Cerebellar nuclear complex (tissue), 1 donor: Measurements from ENCODE around the gene MMRN2.
"Not testable (repeated sequence)": the region's sequence is repeated elsewhere in the genome, so short reads cannot be mapped to it uniquely, and the experiment has no call there.

Experiments used
- DNase-seq, 2 experiments: peaks; one replicate each; lab custom pipeline; 2025; lab: John Stamatoyannopoulos, UW

MMRN2 gene

GRCh38 chr10:86956195-86956847, 1.1 kb downstream of the MMRN2 start:
- DNase-seq = no peak

- DNase-seq = no peak
Observed at GRCh38 chr10:86955501-86956194, 1.8 kb downstream of the MMRN2 start.

DNA sequence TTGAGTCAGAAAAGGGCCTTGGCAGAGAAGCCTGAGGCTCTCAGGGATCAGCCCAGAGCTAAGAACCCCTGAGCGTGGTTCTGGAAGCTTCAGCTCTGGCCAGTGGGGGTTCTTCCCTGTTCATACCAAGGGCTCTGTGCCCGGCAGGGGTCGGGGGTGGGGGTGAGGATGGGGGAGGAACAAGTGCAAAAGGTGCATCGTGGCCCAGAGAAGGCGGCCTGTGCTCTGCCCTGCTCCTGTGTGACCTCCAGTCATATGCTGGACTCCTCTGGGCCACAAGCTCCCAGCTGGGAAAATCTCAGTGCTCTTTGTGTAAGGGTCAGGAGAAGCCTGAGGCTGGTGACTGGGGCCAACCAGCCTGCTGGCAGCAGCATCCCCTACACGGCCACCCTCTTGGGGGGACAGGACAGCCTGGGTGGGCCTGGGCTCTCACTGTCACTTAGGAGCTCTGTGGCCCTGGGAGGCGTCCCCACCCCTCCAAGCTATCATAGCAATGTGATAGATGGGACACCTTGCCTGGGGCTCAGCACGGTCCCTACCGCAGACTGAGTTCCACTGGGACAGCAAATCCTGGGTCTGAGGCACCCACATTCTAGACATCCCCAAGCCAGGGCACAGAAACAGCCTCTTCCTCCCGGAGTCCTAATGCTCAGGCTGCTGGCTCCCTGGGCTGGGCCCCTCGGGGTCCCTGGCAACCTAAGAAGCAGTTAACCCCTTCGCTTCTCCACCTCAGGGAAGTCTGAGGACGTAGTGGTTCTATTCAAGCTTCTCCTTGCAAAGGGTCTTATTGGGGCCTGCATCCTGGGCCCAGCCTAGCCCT, 2.5 kb downstream of the MMRN2 start:
- no peak for DNase-seq

GRCh38 chr10:86953747-86954680, 3.4 kb downstream of the MMRN2 start:
- DNase-seq = no peak

DNA sequence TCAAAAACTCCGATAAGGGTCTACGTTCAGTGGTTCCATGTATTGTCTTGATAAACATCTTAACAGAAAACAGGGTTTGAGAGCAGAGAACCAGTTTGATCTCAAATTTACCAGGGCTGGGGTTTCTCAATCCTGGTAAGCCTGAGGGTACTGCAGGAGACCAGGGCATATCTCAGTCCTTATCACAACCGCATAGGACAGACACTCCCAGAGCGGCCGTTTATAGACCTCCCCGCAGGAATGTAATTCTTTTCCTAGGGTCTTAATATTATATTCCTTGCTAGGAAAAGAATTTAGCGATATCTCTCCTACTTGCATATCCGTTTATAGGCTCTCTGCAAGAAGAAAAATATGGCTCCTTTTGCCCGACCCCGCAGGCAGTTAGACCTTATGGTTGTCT, 4.7 kb downstream of the MMRN2 start:
- not testable (repeated sequence) for DNase-seq

DNA sequence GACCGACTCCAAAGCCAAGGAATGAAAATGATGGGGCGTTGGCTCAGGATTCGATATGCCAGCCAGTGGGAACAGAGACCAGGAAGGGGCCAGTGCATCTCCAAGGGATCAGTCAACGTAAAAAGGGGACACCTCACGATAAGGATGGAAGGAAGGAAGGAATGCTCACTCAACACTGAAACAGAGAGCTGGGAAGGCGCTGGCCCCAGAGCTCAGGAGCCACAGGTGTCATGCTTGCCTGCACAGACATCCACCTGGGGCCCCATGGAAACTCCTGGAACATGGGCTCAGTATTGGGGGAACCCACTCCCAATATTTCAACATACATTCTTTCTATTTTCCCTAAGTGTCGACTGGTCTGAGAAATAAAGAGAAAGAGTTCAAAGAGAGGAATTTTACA, 5.3 kb downstream of the MMRN2 start:
- DNase-seq = no peak

- no peak for DNase-seq
Observed at GRCh38 chr10:86951184-86951761, 6.1 kb downstream of the MMRN2 start.

DNA sequence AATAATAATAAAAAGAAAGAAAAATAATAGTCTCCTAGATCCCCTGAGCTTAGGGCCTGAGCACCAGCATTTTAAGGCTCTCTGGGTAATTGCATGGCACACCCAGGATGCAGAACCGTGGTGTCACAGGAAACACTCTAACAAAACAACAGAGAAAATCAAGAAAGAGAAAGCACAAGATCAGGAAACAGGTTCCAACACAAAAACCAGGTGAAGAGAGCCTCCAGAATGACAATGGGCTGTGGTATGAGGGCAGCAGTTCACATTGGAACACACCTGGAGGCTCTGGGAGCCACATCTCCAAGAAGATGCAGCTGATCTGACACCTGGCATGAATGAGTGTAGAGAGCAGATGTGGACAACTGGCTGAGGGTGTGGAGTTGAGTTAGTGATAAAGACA, 7.1 kb downstream of the MMRN2 start:
- no peak for DNase-seq

- not testable (repeated sequence) for DNase-seq
Observed at GRCh38 chr10:86947806-86948205, 9.6 kb downstream of the MMRN2 start.

DNA sequence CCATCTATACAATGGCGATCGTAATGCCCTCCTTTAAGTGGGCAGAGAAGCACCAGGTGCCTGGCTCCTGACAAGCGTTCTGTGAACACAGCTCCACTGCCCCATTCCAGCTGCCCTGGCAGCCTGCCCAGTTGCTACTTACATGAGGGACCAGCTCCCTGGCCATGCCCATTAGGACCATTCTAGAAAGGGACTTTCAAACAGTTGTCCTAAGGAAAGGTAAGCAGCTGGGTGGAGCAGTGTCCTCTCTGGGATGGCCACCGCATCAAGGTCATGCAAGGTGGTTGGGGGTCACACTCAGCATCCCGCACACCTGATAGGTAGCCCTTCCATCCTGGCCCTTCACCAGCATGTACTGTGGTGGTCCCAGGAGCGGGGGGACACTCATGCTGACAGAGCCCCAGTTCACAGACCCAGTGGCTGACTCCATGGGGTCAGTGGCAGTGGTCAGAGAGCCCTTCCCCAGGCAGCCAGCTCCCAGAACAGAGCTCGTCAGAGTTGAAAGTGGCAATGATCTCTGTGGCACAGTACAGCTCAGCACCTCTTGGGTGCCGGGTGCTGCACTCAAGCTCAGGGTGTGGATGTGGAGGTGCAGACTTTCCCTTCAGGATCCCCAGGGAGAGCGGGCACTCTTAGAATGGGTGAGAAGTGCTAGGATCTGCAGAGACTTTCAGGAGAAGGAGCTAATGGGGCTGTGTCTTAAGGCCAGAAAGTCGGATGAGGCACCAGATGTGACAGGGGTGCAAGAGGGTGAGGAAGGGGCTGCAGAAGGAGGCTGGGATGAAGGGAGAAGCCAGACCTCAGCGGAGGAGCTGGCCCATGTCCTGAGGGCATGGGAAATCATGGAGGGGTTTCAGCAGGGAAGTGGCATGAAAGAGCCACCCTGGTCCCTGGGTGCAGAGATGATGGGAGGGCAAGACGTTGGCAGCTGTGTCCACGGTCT, 10.9 kb downstream of the MMRN2 start:
- DNase-seq = no peak

- DNase-seq = no peak
Observed at GRCh38 chr10:86945361-86946212, 11.8 kb downstream of the MMRN2 start.

DNA sequence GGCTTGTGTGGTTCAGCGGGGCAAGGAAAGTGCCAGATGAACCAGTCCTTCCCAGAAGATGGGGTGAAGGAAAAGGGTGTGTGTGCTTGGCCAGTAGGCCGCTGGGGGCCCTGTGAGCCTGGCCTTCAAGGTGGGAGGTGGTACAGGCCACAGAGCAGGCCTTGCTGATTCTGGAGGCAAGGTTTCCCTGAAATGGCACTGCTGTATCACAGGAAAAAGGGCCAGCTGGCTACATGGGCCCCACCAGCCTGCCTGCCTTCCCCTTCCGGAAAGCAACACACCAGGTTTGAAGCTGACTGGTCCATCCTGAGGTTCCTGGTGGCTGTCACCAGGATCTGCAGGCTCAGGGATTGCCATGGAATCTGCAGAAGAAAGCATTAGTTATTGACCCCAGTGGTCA, 12.5 kb downstream of the MMRN2 start:
- DNase-seq = no peak

- DNase-seq = no peak
Observed at GRCh38 chr10:86944471-86944870, 12.9 kb downstream of the MMRN2 start.

DNA sequence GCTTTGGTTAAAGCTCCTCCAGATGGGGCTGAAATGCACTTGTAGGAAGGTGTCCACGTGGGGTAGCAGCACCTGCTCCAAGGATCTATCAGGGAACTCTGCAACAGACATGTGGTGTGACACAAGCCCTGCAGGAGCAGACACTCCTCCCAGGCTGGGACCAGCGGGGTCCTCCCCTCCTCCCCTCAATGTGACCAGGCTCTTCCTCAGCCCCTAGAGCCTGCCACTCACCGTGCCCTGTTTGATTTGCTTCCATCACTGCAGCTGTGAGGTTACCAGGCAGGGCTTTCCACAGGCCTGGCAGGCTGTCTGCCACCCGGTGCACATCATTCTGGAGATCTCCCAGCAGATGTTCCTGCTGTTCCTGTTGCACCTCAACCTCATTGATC, 13.4 kb downstream of the MMRN2 start:
- no peak for DNase-seq

- DNase-seq = no peak
Observed at GRCh38 chr10:86943316-86944030, 13.9 kb downstream of the MMRN2 start.

DNA sequence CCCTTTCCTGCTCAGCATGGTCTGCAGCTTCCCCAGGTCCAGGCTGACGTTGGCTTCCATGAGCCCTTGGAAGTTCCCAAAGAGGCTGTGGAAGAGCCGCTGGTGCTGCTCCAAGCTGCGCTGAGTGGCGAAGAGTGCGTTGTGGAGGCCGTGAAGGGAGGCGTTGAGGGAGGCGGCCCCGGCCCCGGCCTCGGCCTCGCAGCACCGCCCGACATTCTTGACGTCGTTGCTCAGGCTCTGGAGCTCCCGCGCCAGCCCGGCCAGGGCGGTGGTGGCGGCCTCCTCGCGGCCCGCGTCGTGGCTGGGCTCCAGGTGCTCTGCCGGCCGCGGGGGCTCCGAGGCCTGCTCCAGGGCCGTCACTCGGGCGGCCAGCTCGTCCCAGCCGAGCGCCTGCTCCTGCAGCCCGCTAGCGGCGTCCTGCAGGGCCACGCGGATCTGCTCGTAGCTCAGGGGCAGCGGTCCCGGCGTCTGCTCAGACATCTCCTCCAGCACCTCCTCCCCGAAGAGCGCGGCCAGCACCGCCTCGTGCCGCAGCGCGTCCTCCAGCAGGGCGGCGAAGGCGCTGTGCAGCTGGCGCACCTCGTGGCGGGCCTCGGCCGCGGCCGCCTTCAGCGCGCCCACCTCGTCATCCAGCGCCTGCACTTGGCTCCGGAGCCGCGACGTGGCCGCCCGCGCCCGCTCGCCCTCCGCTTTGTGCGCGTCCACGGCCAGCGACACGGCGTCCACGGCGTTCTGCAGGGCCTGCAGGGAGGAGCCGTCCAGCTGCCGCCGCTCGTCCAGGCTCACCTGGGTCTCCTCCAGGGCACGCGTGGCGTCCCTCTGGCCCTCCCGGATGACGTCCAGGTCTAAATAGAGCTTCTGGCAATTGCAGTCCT, 14.7 kb downstream of the MMRN2 start:
- DNase-seq = no peak

DNA sequence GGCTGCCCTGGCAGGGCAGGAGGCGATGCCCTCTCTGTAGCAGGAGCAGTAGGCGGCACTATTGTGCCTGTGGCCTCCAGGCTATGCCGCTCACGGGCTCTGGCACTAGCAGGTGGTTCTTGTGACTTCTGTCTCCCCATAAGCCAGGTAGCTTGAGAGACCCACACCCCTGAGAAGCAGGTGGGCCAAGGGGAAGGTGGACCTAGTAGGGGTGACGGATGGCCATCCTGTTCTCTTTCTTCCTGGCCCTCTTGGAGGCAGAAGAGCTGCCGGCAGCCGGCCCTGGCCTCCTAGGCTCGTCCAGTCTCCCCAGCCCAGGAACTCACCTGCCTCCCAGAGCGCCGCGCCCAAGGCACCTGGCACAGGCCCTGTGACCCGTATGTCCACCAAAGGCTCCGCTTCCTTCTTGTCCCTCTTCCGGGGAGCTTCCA, 15.4 kb downstream of the MMRN2 start:
- no peak for DNase-seq

- DNase-seq = no peak
Observed at GRCh38 chr10:86941426-86941825, 16.0 kb downstream of the MMRN2 start.
